Stimulated activated CD8-positive, alpha-beta memory T cell treated with anti-CD3 and anti-CD28 coated beads, Interleukin-4, amount 100 ng/mL, for 4 hours (primary cell): Measurements from ENCODE around the gene MT1F.
A peak's percentile ranks its signal among the peaks of the same experiment; 100 is the strongest.
"Not testable (repeated sequence)": the region's sequence is repeated elsewhere in the genome, so short reads cannot be mapped to it uniquely, and the experiment has no call there.

Experiments used
- DNase-seq, 2 donors: peaks; one replicate each; pipeline ENCODE4 v3.0.0-alpha.2; 2020; ENCODE audit warnings: low read depth in 2 of 2, low spot score in 1 of 2

Gene MT1F

GRCh38 chr16:56657555-56658326 is at the start of gene MT1F:
TSS of gene MT1F (plus strand) at chr16:56657959. CDS start at chr16:56658059, 100 bp downstream.
- peak; percentile 27 to 47 for DNase-seq

- peak; percentile 55 to 74 for DNase-seq
Measured at GRCh38 chr16:56608043-56608875, 49.5 kb upstream of the MT1F start, which contains the start of gene MT2A. TSS of gene MT2A (plus strand) at chr16:56608584. CDS start at chr16:56608656, 72 bp downstream.

GRCh38 chr16:56608876-56609462 is 48.8 kb upstream of the MT1F start:
- DNase-seq, result no peak

- DNase-seq, result peak; percentile 47 to 48
Measured at GRCh38 chr16:56609463-56609921, 48.3 kb upstream of the MT1F start.

GRCh38 chr16:56610017-56610608 is 47.6 kb upstream of the MT1F start:
- DNase-seq, result peak; percentile 46 to 58

GRCh38 chr16:56610609-56611111 is 47.1 kb upstream of the MT1F start:
- DNase-seq, result no peak

GRCh38 chr16:56611281-56611833 is 46.4 kb upstream of the MT1F start:
- no peak for DNase-seq

- no peak for DNase-seq
Measured at GRCh38 chr16:56613706-56614105, 44.1 kb upstream of the MT1F start.

GRCh38 chr16:56614549-56614991 is 43.2 kb upstream of the MT1F start:
- no peak for DNase-seq

GRCh38 chr16:56615353-56615752 is 42.4 kb upstream of the MT1F start:
- no peak for DNase-seq

GRCh38 chr16:56616608-56617211 is 41.0 kb upstream of the MT1F start:
- no peak for DNase-seq

- no peak for DNase-seq
Measured at GRCh38 chr16:56617212-56618085, 40.3 kb upstream of the MT1F start.

- no peak for DNase-seq
Measured at GRCh38 chr16:56618138-56618537, 39.6 kb upstream of the MT1F start.

GRCh38 chr16:56620339-56620897 is 37.3 kb upstream of the MT1F start:
- DNase-seq, result no peak

GRCh38 chr16:56621665-56622445 is 35.9 kb upstream of the MT1F start:
- not testable (repeated sequence) for DNase-seq

GRCh38 chr16:56623184-56623583 is 34.6 kb upstream of the MT1F start:
- not testable (repeated sequence) for DNase-seq

- no peak for DNase-seq
Measured at GRCh38 chr16:56623637-56624036, 34.1 kb upstream of the MT1F start.
